PFSK-1 (cell line): ENCODE data around the gene PABPC3.

Source experiments
- FOXP2 ChIP-seq: optimal IDR thresholded peaks from 2 replicates; pipeline ENCODE3; 2011; ENCODE audit warnings: borderline replicate concordance, control low read depth, inconsistent platforms; ENCODE audit not compliant: insufficient read depth; ENCODE audit errors: extremely low read length, extremely low read depth
- POLR2AphosphoS5 ChIP-seq: IDR thresholded peaks from 2 replicates; pipeline ENCODE4 v1.6.1; 2012; ENCODE audit warnings: low read depth, mild to moderate bottlenecking, control low read depth, low read length, moderate library complexity
- REST ChIP-seq, 2 experiments: IDR thresholded peaks; 2 replicates each; pipeline versions ENCODE4 v1.6.1 to v1.8.0; 2011 to 2012; ENCODE audit warnings: low read depth in 2 of 2, low read length in 2 of 2, control low read depth in 1 of 2, inconsistent platforms in 1 of 2, mild to moderate bottlenecking in 1 of 2, moderate library complexity in 1 of 2; ENCODE audit not compliant: insufficient read depth in 1 of 2
- SIN3A ChIP-seq: IDR thresholded peaks from 2 replicates; pipeline ENCODE4 v1.6.1; 2012; ENCODE audit warnings: mild to moderate bottlenecking, low read length, moderate library complexity, borderline replicate concordance; ENCODE audit not compliant: insufficient read depth
- TAF1 ChIP-seq: IDR thresholded peaks from 2 replicates; pipeline ENCODE4 v1.6.1; 2012; ENCODE audit warnings: low read length, control low read depth, borderline replicate concordance; ENCODE audit not compliant: insufficient read depth

- TF ChIP-seq SIN3A (no peak), POLR2AphosphoS5 (no peak), REST (IDR thresholded peaks at IDR 0.05; ENCODE audit: insufficient read depth in 1 of 2, low read depth in 2 of 2, low read length in 2 of 2) (no peak), TAF1 (no peak), FOXP2 (no peak)
These were observed 31.5 kb upstream of the PABPC3 start for GRCh38 chr13:25064396-25064795.
